ENCODE data around the gene ISLR. TPM values are rescaled to one million over a fixed set of nuclear protein-coding genes. Genes with fewer than 3 reads are reported as not detected.

Gene ISLR
- total and polyA plus RNA-seq, 2 of the 4 experiments (the other 2 are of a cell fraction) = under 0.01 to 0.79 TPM

- DNase-seq = no peak
- ChIA-PET POLR2A (ENCODE audit: unreplicated experiment) (no interaction called here), CTCF (interaction anchor here (0.6 to 1.0 kb wide), 2 partner anchors 24 to 50 kb away, joined by 3 read pairs; no protein-coding TSS in a partner anchor)
Measured at GRCh38 chr15:74215958-74216357, 42.4 kb downstream of the ISLR start.

More at GRCh38 chr15:74215958-74216357, 42.4 kb downstream of the ISLR start:
- H2BK20ac ChIP-seq (ENCODE audit: low read depth, low read length) = no peak overlapping the region
- no peaks in the 10 kb centered on the region for H4K20me1 ChIP-seq (ENCODE audit: insufficient read depth, low read length)
- H3K9me1 ChIP-seq (ENCODE audit: insufficient read depth, low read length) = no peaks in the 10 kb centered on the region
- no peak overlapping the region for H4K91ac ChIP-seq (ENCODE audit: insufficient read depth, low read depth, low read length)
- in situ Hi-C loops (cut with MboI; ENCODE audit: low sequenced_read_pairs) (no loop called here), dilution Hi-C loops (cut with HindIII; ENCODE audit: low sequenced_read_pairs, unreplicated experiment) (no loop called here), intact Hi-C loops (cut with micrococcal nuclease) (no loop called here)
- H3K27ac ChIP-seq (ENCODE audit: insufficient read depth, low read length) = no peak overlapping the region
- no peak overlapping the region for H3K23ac ChIP-seq (ENCODE audit: low read depth, low read length)
- no peak overlapping the region for H3K9ac ChIP-seq (ENCODE audit: low read depth, low read length)
- H3K4me3 ChIP-seq (ENCODE audit: insufficient read depth, low read depth, low read length) = no peak overlapping the region
- no peak overlapping the region for H2AFZ ChIP-seq (replicated peaks; ENCODE audit: low read length, poor library complexity)
- no peak overlapping the region for H2AK5ac ChIP-seq (ENCODE audit: low read depth, low read length)
- no peaks in the 10 kb centered on the region for H3K9me3 ChIP-seq (ENCODE audit: control insufficient read depth, insufficient read depth, low read length)
- H2BK5ac ChIP-seq (ENCODE audit: low read depth, low read length, poor library complexity, severe bottlenecking) = no peak overlapping the region
- no peak overlapping the region for H3K4ac ChIP-seq (ENCODE audit: low read depth, low read length)
- H3K14ac ChIP-seq (replicated peaks; ENCODE audit: low read depth, low read length) = no peak overlapping the region
- no TSS peak for BruUV-seq (replicated peaks)
- H4K5ac ChIP-seq (ENCODE audit: low read depth, low read length) = no peak overlapping the region
- no peak for TF ChIP-seq ELK1 (IDR thresholded peaks at IDR 0.05; ENCODE audit: borderline replicate concordance, low read depth, low read length)
- no peak for TF ChIP-seq CEBPB (IDR thresholded peaks at IDR 0.05; ENCODE audit: low read depth, low read length)
- TF ChIP-seq SMC3 (IDR thresholded peaks at IDR 0.05; ENCODE audit: low read depth, low read length) = no peak
- TF ChIP-seq MAFK (IDR thresholded peaks at IDR 0.05; ENCODE audit: low read depth, low read length) = no peak
- no peak for TF ChIP-seq BHLHE40 (IDR thresholded peaks at IDR 0.05; ENCODE audit: low read depth, low read length)
- no peak for TF ChIP-seq RFX5 (IDR thresholded peaks at IDR 0.05; ENCODE audit: low read depth, low read length)
- no peak for TF ChIP-seq NFE2L2 (IDR thresholded peaks at IDR 0.05; ENCODE audit: low read depth, low read length)
- no peak for TF ChIP-seq MXI1 (IDR thresholded peaks at IDR 0.05; ENCODE audit: borderline replicate concordance, low read depth, low read length)
- TF ChIP-seq POLR2A (IDR thresholded peaks at IDR 0.05; ENCODE audit: low read depth, low read length) = no peak
- TF ChIP-seq RCOR1 (IDR thresholded peaks at IDR 0.05; ENCODE audit: insufficient replicate concordance, low read length) = no peak
- TF ChIP-seq CHD1 (IDR thresholded peaks at IDR 0.05; ENCODE audit: low read depth, low read length) = no peak
- no peak for TF ChIP-seq RAD21 (IDR thresholded peaks at IDR 0.05; ENCODE audit: low read length)
- TF ChIP-seq FOS (IDR thresholded peaks at IDR 0.05; ENCODE audit: low read depth, low read length) = no peak
- TF ChIP-seq CTCF (conservative IDR thresholded peaks at IDR 0.05; ENCODE audit: low read depth, low read length) = no peak
- TF ChIP-seq USF2 (IDR thresholded peaks at IDR 0.05; ENCODE audit: low read depth, low read length) = no peak
- TF ChIP-seq MAZ (IDR thresholded peaks at IDR 0.05; ENCODE audit: borderline replicate concordance, low read depth, low read length) = no peak
- H2AK9ac ChIP-seq (replicated peaks; ENCODE audit: low read depth, low read length, poor library complexity) = no peak overlapping the region
- H2BK15ac ChIP-seq (ENCODE audit: low read depth, low read length) = no peak overlapping the region
- H2BK120ac ChIP-seq (ENCODE audit: low read depth, low read length) = no peak overlapping the region
- no peaks in the 10 kb centered on the region for H3K36me3 ChIP-seq (ENCODE audit: control insufficient read depth, insufficient read depth, low read length)
- no peak for ATAC-seq (ENCODE audit: low read depth)
- H3K4me2 ChIP-seq (ENCODE audit: low read depth, low read length) = no peak overlapping the region
- H3K27me3 ChIP-seq (ENCODE audit: control insufficient read depth, insufficient read depth, low read length) = peaks cover 38% of the 10 kb centered on the region
- no peak overlapping the region for H3K56ac ChIP-seq (ENCODE audit: extremely low read depth, insufficient read depth, low read length)
- H3K79me1 ChIP-seq (ENCODE audit: low read depth in 1 of 2, low read length in 2 of 2) = no peaks in the 10 kb centered on the region
- H3K4me1 ChIP-seq (ENCODE audit: control insufficient read depth, insufficient read depth, low read length) = peaks cover 9% of the 10 kb centered on the region; the same call in 1 of the 2 replicates
- no peak overlapping the region for H4K8ac ChIP-seq (ENCODE audit: low read depth in 2 of 2, low read length in 2 of 2)
- 93 to 100% methylated on average over 1 to 7 of the region's 8 CpGs for WGBS, 2 experiments (ENCODE audit: extremely low coverage in 2 of 2, insufficient read length in 1 of 2)
- H3K18ac ChIP-seq (ENCODE audit: low read depth, low read length) = no peak overlapping the region
